Measurements from ENCODE around the gene BPGM. TPM values are rescaled to one million over a fixed set of nuclear protein-coding genes. Genes with fewer than 3 reads are reported as not detected.

The BPGM gene
- total RNA-seq, 3 donors from 2014 or later (not counting 1 experiment from before 2014, with no cell fraction given) = 30.0 to 39.1 (median 31.4) TPM

- peaks cover 6% of the 10 kb centered on the region in 2 donors for H3K4me1 Mint-ChIP-seq
- intact Hi-C loops (cut with micrococcal nuclease) = no loop called here
- H3K4me1 ChIP-seq (ENCODE audit: control insufficient read depth, insufficient read depth, low read length) = no peaks in the 10 kb centered on the region
- H3K9me3 Mint-ChIP-seq = no peaks in the 10 kb centered on the region
- H3K27ac Mint-ChIP-seq = no peak overlapping the region
- H3K4me3 ChIP-seq (ENCODE audit: low read length) = no peak overlapping the region
- no peak overlapping the region for H3K27ac ChIP-seq (ENCODE audit: low read length)
- no peak for DNase-seq
- H3K9me3 ChIP-seq (ENCODE audit: control insufficient read depth, insufficient read depth, low read length) = no peaks in the 10 kb centered on the region
- H3K36me3 Mint-ChIP-seq = no peaks in the 10 kb centered on the region
- WGBS (ENCODE audit: insufficient coverage) = 69% methylated on average over 10 of the region's 11 CpGs
- no peak overlapping the region for H3K4me3 Mint-ChIP-seq
- no peaks in the 10 kb centered on the region for H3K27me3 ChIP-seq (ENCODE audit: control insufficient read depth, insufficient read depth, low read length)
- peaks cover 24 to 59% of the 10 kb centered on the region in 2 donors for H3K27me3 Mint-ChIP-seq (ENCODE audit: low read depth in 2 of 2)
- ATAC-seq = no peak
- no peak for TF ChIP-seq CTCF (IDR thresholded peaks at IDR 0.05)
- H3K36me3 ChIP-seq (ENCODE audit: control insufficient read depth, insufficient read depth, low read length) = no peaks in the 10 kb centered on the region
Observed at GRCh38 chr7:134602881-134603451, 43.7 kb upstream of the BPGM start.

- Mint-ChIP-seq H3K27ac (peak overlapping the region in 1 of 2 donors; percentile 23), H3K36me3 (no peaks in the 10 kb centered on the region), H3K4me3 (peak overlapping the region; percentile 55), H3K4me1 (peaks cover 6% of the 10 kb centered on the region in 2 donors), H3K27me3 (ENCODE audit: low read depth in 2 of 2) (peaks cover 26 to 55% of the 10 kb centered on the region in 2 donors), H3K9me3 (no peaks in the 10 kb centered on the region)
- no peak overlapping the region for H3K4me3 ChIP-seq (ENCODE audit: low read length)
- H3K4me1 ChIP-seq (ENCODE audit: control insufficient read depth, insufficient read depth, low read length) = no peaks in the 10 kb centered on the region
- H3K36me3 ChIP-seq (ENCODE audit: control insufficient read depth, insufficient read depth, low read length) = no peaks in the 10 kb centered on the region
- 30% methylated on average over 11 of the region's 14 CpGs for WGBS (ENCODE audit: insufficient coverage)
- DNase-seq (peak; percentile 40 to 83), ATAC-seq (peak; percentile 92 to 99 (median 98))
- intact Hi-C loops (cut with micrococcal nuclease) = loop anchor here (1.0 kb wide), 2 partner anchors 92 to 174 kb away; no protein-coding TSS in a partner anchor
- no peak overlapping the region for H3K27ac ChIP-seq (ENCODE audit: low read length)
- peak; percentile 94 for TF ChIP-seq CTCF (IDR thresholded peaks at IDR 0.05)
- H3K27me3 ChIP-seq (ENCODE audit: control insufficient read depth, insufficient read depth, low read length) = no peaks in the 10 kb centered on the region
- no peaks in the 10 kb centered on the region for H3K9me3 ChIP-seq (ENCODE audit: control insufficient read depth, insufficient read depth, low read length)
Observed at GRCh38 chr7:134605978-134606923, 40.4 kb upstream of the BPGM start.

GRCh38 chr7:134611611-134612151, 35.0 kb upstream of the BPGM start:
- no peak for TF ChIP-seq CTCF (IDR thresholded peaks at IDR 0.05)
- WGBS (ENCODE audit: insufficient coverage) = 95% methylated on average over 5 of the region's 6 CpGs
- Histone ChIP-seq H3K36me3 (ENCODE audit: control insufficient read depth, insufficient read depth, low read length) (no peaks in the 10 kb centered on the region), H3K4me3 (ENCODE audit: low read length) (no peak overlapping the region), H3K27ac (ENCODE audit: low read length) (no peak overlapping the region), H3K27me3 (ENCODE audit: control insufficient read depth, insufficient read depth, low read length) (no peaks in the 10 kb centered on the region), H3K9me3 (ENCODE audit: control insufficient read depth, insufficient read depth, low read length) (no peaks in the 10 kb centered on the region), H3K4me1 (ENCODE audit: control insufficient read depth, insufficient read depth, low read length) (no peaks in the 10 kb centered on the region)
- DNase-seq = no peak
- no peak for ATAC-seq
- Mint-ChIP-seq H3K27ac (no peak overlapping the region), H3K36me3 (no peaks in the 10 kb centered on the region), H3K27me3 (ENCODE audit: low read depth in 2 of 2) (peaks cover 12 to 52% of the 10 kb centered on the region in 2 donors), H3K4me1 (peaks cover under 1% of the 10 kb centered on the region in 2 donors), H3K4me3 (no peak overlapping the region), H3K9me3 (no peaks in the 10 kb centered on the region)
- intact Hi-C loops (cut with micrococcal nuclease) = no loop called here

All from natural killer cell (primary cell).